GM19452 (cell line): ENCODE results near the gene DHRS13.
"Not testable (repeated sequence)": the region's sequence is repeated elsewhere in the genome, so short reads cannot be mapped to it uniquely, and the experiment has no call there.

Experiments
- ATAC-seq: cut with Tn5 transposase; IDR thresholded peaks from one replicate; pipeline ENCODE4 v1.9.1; 2021; ENCODE audit not compliant: unreplicated experiment

DHRS13 gene

DNA sequence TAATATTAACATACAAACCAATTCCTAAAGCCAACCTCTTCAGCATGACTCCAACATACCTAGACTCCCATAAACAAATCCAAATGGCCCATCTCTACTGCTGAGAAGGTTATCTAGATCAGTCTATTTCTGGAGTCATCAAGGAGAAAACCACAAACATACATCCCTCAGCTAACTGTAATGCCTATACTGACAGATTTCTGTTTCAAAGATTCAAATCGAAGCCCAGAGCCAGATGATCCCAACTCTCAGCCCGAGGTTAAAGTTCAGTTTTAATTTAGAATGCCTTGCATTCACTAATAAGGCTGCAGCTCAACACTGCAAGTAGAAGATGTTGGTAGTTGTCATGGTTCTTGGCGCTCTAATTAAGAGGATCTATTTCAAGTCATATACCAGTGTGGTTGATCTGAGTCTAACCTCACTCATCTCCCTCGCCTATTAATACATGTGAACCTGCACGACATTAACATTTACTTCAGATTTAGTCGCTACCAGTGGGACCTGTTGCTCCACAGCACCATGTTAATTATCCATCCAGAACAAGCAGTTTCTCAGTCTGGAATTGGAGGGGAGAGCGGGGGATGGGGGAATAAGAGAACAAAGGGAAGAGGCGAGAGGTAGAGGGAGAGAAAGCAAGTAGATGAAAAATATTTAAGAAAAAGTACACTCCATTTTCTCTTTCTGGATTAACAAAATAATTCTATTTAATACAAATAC, 33.0 kb upstream of the DHRS13 start:
- ATAC-seq = no peak

DNA sequence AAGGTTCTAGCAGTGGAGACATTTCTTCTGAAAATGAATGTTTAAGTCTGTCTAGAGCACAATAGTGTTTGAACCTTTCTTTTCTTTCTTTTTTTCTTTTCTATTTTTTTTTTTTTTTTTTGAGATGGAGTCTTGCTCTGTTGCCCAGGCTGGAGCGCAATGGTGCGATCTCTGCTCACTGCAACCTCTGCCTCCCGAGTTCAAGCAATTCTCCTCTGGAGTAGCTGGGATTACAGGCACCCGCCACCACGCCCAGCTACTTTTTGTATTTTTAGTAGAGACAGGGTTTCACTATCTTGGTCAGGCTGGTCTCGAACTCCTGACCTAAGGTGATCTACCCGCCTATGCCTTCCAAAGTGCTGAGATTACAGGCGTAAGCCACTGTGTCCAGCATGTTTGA, 31.6 kb upstream of the DHRS13 start:
- ATAC-seq = not testable (repeated sequence)

DNA sequence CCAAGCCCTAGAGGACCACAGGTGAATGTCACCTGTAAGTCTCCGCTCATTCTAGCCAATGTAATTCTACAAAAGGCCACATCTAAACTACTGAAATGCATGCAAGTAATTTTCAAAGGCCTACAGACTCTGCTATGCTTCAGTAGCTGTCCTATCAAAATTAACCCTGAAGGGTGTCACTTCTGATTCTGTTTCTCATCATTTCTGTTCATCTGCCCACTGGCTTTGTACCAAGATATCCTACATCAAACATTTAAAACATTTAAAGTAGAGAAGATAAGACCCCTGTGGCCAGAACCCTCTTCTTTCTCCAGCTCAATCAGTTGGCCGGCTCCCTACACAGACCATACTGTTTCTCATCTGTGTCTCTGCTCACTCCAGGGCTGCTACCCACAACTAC, 26.9 kb upstream of the DHRS13 start:
- ATAC-seq = no peak

DNA sequence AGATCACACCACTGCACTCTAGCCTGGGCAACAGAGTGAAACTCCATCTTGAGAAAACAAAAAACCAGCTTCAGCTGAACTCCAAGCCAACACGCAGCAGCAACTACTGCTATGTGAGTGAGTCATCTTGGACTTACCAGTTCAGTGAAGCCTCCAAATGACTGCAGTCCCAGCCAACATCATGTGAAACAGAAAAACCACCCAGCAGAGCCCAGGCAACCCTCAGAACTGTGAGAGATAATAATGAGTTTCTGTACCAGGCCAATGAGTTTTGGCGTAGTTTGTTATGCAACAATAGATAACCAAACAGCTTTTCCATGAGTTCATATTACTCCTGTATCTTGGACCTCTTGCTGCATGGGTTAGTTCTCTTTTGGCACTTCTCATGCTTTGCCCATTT, 25.2 kb upstream of the DHRS13 start:
- no peak for ATAC-seq

GRCh38 chr17:28926786-28927185, 23.9 kb upstream of the DHRS13 start:
- ATAC-seq = no peak

GRCh38 chr17:28926366-28926765, 23.5 kb upstream of the DHRS13 start:
- no peak for ATAC-seq

DNA sequence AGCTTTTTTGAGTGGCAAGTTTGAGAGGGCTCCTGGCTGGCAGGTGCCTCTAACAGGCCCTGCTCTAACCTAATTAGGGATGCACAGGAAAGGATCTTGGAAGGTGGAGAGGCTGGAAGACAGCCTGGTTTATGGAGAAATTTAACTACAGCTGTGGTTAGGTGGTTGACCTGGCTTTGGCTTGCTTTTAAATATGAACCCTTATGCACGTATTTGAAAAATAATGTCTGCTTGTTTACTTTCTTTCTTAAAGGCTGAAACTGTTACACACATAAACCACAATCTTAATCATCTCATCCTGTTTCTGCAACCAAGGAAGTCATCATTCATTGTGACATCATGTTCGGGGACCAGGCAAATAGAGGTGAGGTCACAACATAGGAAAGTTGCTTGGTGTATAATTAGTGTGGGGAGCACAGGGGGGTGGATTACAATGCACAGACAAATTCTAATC, 23.1 kb upstream of the DHRS13 start:
- no peak for ATAC-seq

GRCh38 chr17:28920201-28920600, 17.3 kb upstream of the DHRS13 start:
- no peak for ATAC-seq

DNA sequence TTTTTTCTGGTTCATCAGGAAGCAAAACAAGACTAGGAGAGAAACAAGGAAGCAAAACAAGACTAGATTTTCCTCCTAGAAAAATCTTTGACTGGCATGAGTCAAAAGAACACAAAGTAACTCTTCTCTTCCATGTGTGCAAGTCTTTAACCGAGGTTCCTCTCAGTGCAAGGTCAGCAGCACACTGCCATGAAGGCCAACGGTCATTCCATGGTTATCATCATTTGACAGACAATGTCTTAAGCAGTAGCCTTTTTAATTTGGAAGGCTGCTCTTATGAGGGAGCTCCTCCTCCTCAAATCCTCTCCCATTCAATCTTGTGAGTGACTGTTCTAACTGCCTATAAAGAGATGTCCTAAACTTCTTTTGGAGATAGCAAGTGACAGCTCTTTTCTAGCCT, 15.4 kb upstream of the DHRS13 start:
- no peak for ATAC-seq

DNA sequence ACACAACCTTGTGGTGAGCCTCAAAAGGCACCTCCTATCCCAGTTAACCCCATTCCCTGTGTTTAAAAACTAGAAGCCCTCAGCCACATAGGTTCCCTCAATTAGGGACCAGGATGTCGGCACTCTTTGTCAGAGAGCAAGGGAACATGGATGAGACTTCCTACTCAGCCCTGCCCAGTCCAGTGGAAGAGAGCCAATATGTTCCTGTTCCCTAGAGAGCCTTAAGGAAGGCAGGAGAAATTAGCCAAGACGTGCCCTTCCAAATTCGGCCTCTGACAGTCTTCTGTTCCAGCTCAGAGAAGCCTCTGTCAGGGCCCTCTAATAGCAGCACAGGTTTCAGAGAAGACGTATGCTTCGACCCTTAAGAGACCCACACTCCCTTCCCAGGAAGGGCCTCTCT, 14.6 kb upstream of the DHRS13 start:
- no peak for ATAC-seq

DNA sequence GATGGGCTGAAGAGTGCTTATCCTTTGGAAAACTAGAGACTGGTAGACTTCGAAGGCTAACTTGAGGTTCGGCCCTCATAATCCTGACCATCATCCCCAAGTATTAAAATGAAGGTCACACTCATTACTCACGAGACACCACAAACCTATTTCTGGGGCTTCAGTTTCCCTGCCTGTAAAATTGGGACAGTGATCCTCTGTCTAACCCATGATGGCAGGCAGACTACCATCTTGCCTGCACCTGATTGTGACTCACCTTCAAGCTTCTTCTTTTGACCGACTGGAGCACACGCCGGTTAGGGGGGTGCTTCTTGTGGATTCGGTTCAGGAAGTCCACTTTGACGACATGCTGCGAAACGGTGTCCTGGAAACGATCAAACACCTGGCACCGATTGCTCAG, 14.2 kb upstream of the DHRS13 start:
- no peak for ATAC-seq

- ATAC-seq = no peak
Measured at GRCh38 chr17:28916302-28916934, 13.5 kb upstream of the DHRS13 start.

DNA sequence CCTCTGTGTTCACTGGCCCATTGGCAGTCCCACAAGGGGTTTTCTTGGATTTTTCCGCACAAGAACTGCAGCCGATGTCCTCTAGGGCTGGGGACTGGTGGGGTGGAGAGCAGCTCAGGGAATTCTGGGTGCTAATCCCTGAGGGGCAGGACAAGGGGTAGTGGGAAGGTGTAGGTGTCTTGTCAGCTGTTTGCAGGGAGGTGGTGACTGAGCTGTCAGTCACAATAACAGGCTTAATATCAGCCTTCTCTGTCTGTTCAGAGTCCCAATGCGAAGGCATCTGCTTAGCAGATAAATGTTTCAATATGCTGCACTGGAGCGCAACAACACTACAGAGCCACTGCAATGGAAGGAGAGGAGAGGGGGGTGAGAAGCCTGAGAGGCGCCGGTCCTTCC, 10.1 kb upstream of the DHRS13 start:
- no peak for ATAC-seq

DNA sequence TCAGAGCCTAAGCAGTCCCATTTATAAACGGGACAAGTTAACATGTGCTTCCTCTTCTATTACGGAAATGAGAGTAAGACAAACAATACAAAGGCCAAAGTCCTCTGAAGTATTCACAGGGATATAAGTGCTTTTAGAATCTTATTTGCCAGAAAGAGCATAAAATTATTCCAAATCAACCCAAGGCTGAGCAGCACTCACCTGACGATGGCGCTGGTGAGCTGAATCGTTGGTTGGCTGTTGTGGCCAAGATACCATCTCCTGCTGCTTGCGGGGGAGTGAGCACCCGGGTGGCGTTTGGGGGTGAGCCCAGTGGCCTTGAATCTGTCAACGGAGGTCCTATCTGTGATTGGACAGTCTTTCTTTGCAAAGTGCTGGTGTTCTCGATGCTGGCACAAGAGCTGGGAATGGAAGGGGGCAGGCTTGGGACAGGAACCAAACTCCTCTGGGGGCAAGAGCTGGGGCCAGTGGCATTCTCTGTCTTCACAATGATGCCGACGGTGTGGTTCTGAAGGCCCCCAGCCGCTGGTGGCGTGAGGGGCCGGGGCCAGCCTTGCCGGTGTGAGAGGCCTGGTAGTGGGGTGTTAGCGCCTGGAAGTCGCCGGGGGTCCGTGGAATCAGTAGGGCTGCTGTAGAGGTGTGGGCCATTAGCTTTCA, 9.5 kb upstream of the DHRS13 start:
- no peak for ATAC-seq

- no peak for ATAC-seq
Measured at GRCh38 chr17:28911411-28912045, 8.6 kb upstream of the DHRS13 start.

GRCh38 chr17:28910534-28910933, 7.7 kb upstream of the DHRS13 start:
- ATAC-seq = no peak

DNA sequence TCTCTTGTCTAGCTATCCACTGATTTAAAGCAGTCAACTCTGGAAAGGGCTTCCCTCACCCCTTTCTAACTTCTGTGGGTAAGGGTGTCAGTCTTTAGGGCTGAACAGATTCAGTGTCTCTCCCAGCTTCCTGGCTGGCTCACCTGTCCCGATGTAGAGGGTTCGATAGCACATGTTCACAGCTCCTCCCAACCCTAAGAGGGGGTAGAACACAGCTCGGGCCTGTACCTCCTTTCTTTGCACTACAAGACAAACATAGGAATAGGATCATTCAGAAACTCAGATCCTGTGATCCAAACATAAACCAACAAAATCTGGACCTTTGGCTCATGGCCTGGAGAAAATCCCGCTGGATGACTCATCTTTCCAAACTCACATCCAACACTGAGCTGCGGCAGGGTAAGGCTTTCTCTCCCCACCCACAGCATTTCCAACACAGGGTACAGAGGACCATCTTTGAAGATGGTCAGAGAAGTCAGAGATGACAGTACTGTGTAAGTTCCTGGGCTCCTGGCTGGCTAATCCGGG, 5.8 kb upstream of the DHRS13 start:
- no peak for ATAC-seq

GRCh38 chr17:28907709-28908475, 5.0 kb upstream of the DHRS13 start:
- no peak for ATAC-seq

DNA sequence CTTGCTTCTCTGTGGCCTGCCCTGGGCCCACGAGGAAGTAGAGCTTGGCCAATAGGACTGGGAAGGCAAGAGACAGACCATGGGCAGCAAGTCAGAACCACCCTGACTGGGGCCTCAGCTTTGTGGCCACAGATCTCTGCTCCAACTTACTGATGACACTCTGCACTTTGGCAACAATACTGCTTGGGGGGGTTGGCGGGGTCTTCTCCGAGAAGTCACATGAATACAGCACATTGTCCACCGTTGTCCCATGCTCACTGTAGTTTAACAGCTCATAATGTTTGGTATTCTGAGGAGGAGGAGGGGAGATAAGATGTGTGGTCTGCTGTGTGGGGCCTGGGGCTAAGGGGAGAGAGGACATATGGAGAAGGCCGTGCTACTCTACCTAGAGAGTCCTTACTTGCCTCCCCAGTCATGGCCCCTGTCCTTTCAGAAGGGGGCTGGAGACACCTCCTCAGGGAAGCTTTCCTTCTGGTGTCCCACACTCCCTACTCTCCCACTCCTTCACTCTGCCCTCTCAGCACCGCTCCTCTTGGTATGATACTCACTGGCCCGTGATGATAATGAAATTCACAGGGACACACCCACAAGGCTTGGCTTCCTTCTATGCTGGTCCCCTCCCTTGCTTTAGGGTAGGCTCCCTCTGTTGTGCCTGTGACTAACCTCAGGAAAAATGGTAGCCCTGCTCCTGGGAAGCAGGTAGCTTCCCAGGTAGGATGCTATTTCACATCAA, 4.0 kb upstream of the DHRS13 start:
- ATAC-seq = no peak

GRCh38 chr17:28906276-28906675, 3.4 kb upstream of the DHRS13 start:
- no peak for ATAC-seq
